ENCODE measurements around the gene RXRA. TPM values are rescaled to one million over a fixed set of nuclear protein-coding genes. Genes with fewer than 3 reads are reported as not detected.

Gene RXRA
- total RNA-seq, 2 donors from 2014 or later, result 45.4 to 58.1 TPM

GRCh38 chr9:134291452-134291881, 34.8 kb upstream of the RXRA start:
- Histone ChIP-seq H3K4me1 (ENCODE audit: control insufficient read depth in 1 of 2, low read depth in 2 of 2) (peaks cover 5 to 18% of the 10 kb centered on the region in 2 donors), H3K4me3 (no peak overlapping the region), H3K27ac (no peak overlapping the region), H3K36me3 (no peaks in the 10 kb centered on the region), H3K27me3 (replicated peaks; ENCODE audit: insufficient read depth) (no peaks in the 10 kb centered on the region), H3K9me3 (no peaks in the 10 kb centered on the region)
- ATAC-seq (ENCODE audit: insufficient number of reproducible peaks, low FRiP score, low read depth) (no peak), DNase-seq (ENCODE audit: low spot score) (no peak)
- TF ChIP-seq CTCF (IDR thresholded peaks at IDR 0.05), result no peak

GRCh38 chr9:134291961-134292871, 34.0 kb upstream of the RXRA start:
- H3K36me3 ChIP-seq, result no peaks in the 10 kb centered on the region
- H3K4me1 ChIP-seq (ENCODE audit: control insufficient read depth in 1 of 2, low read depth in 2 of 2), result peaks cover 5 to 12% of the 10 kb centered on the region in 2 donors
- no peak for TF ChIP-seq CTCF (IDR thresholded peaks at IDR 0.05)
- DNase-seq (ENCODE audit: low spot score), result no peak
- H3K27me3 ChIP-seq (replicated peaks; ENCODE audit: insufficient read depth), result no peaks in the 10 kb centered on the region
- H3K4me3 ChIP-seq, result no peak overlapping the region
- ATAC-seq (ENCODE audit: insufficient number of reproducible peaks, low FRiP score, low read depth), result no peak
- H3K27ac ChIP-seq, result no peak overlapping the region
- H3K9me3 ChIP-seq, result no peaks in the 10 kb centered on the region

GRCh38 chr9:134293031-134293521, 33.2 kb upstream of the RXRA start:
- Histone ChIP-seq H3K9me3 (no peaks in the 10 kb centered on the region), H3K27ac (no peak overlapping the region), H3K36me3 (no peaks in the 10 kb centered on the region), H3K27me3 (replicated peaks; ENCODE audit: insufficient read depth) (no peaks in the 10 kb centered on the region), H3K4me1 (ENCODE audit: control insufficient read depth in 1 of 2, low read depth in 2 of 2) (peaks cover 5 to 12% of the 10 kb centered on the region in 2 donors), H3K4me3 (no peak overlapping the region)
- DNase-seq (ENCODE audit: low spot score), result no peak
- ATAC-seq (ENCODE audit: insufficient number of reproducible peaks, low FRiP score, low read depth), result no peak
- TF ChIP-seq CTCF (IDR thresholded peaks at IDR 0.05), result no peak

GRCh38 chr9:134293611-134294152, 32.6 kb upstream of the RXRA start:
- Histone ChIP-seq H3K4me3 (peak overlapping the region; percentile 58), H3K27me3 (replicated peaks; ENCODE audit: insufficient read depth) (no peaks in the 10 kb centered on the region), H3K36me3 (no peaks in the 10 kb centered on the region), H3K27ac (no peak overlapping the region), H3K9me3 (no peaks in the 10 kb centered on the region), H3K4me1 (ENCODE audit: control insufficient read depth in 1 of 2, low read depth in 2 of 2) (peaks cover 5 to 12% of the 10 kb centered on the region in 2 donors)
- no peak for TF ChIP-seq CTCF (IDR thresholded peaks at IDR 0.05)
- no peak for ATAC-seq (ENCODE audit: insufficient number of reproducible peaks, low FRiP score, low read depth)
- no peak for DNase-seq (ENCODE audit: low spot score)

Data from thoracic aorta (tissue), 2 donors.